ENCODE measurements around the gene MED16.
"Not testable (repeated sequence)": the region's sequence is repeated elsewhere in the genome, so short reads cannot be mapped to it uniquely, and the experiment has no call there.

Gene MED16

GRCh38 chr19:911197-912033 is 18.4 kb upstream of the MED16 start:
- no peak for DNase-seq

GRCh38 chr19:907183-907853 is 14.3 kb upstream of the MED16 start:
- no peak for DNase-seq

- no peak for DNase-seq
These were observed 13.5 kb upstream of the MED16 start for GRCh38 chr19:906480-906879.

GRCh38 chr19:904545-904944 is 11.6 kb upstream of the MED16 start:
- no peak for DNase-seq

GRCh38 chr19:903266-903797 is 10.3 kb upstream of the MED16 start:
- no peak for DNase-seq

GRCh38 chr19:902446-903226 is 9.6 kb upstream of the MED16 start:
- no peak for DNase-seq

- DNase-seq: no peak
These were observed 9.0 kb upstream of the MED16 start for GRCh38 chr19:902093-902370.

GRCh38 chr19:901216-902092 is 8.5 kb upstream of the MED16 start:
- no peak for DNase-seq

GRCh38 chr19:900302-901111 is 7.5 kb upstream of the MED16 start:
- no peak for DNase-seq

- no peak for DNase-seq
These were observed 7.0 kb upstream of the MED16 start for GRCh38 chr19:900043-900301.

GRCh38 chr19:899336-900042 is 6.5 kb upstream of the MED16 start:
- no peak for DNase-seq

- no peak for DNase-seq
These were observed 5.7 kb upstream of the MED16 start for GRCh38 chr19:898663-899062.

- no peak for DNase-seq
These were observed 4.6 kb upstream of the MED16 start for GRCh38 chr19:897442-898039.

- DNase-seq: no peak
These were observed 4.0 kb upstream of the MED16 start for GRCh38 chr19:896999-897398.

- DNase-seq: no peak
These were observed 3.4 kb upstream of the MED16 start for GRCh38 chr19:896434-896833.

- DNase-seq: no peak
These were observed 619 bp downstream of the MED16 start for GRCh38 chr19:892243-892893.

GRCh38 chr19:891421-892200 is 1.4 kb downstream of the MED16 start:
- DNase-seq: not testable (repeated sequence)

- no peak for DNase-seq
These were observed 2.2 kb downstream of the MED16 start for GRCh38 chr19:890831-891230.

GRCh38 chr19:889662-890295 is 3.2 kb downstream of the MED16 start:
- no peak for DNase-seq
